ENCODE results near the gene LHX1.

LHX1 gene

GRCh38 chr17:36937001-36937958 is at the start of gene LHX1:
Gene LHX1, plus strand, starts transcription at chr17:36937475. Its CDS starts 723 bp downstream, at chr17:36938198.
- Mint-ChIP-seq H3K4me3 (peak within 1 kb of the TSS; percentile 68), H3K9me3 (peaks cover 2% of the 10 kb centered on the region), H3K27me3 (peaks cover 42% of the 10 kb centered on the region), H3K27ac (peak within 1 kb of the TSS; percentile 85), H3K4me1 (peaks cover 40% of the 10 kb centered on the region), H3K36me3 (peaks cover 6% of the 10 kb centered on the region)
- ATAC-seq (ENCODE audit: low read depth) (peak; percentile 19), DNase-seq (ENCODE audit: low spot score in 2 of 2) (peak in 1 of 2 donors; percentile 39)

GRCh38 chr17:36888236-36888951 is 48.9 kb upstream of the LHX1 start:
- no peak overlapping the region for H3K27ac Mint-ChIP-seq
- H3K27me3 Mint-ChIP-seq = peaks cover 18% of the 10 kb centered on the region
- H3K4me1 Mint-ChIP-seq = no peaks in the 10 kb centered on the region
- H3K4me3 Mint-ChIP-seq = no peak overlapping the region
- H3K36me3 Mint-ChIP-seq = no peaks in the 10 kb centered on the region
- DNase-seq (ENCODE audit: low spot score in 2 of 2) (no peak), ATAC-seq (ENCODE audit: low read depth) (no peak)
- no peaks in the 10 kb centered on the region for H3K9me3 Mint-ChIP-seq

GRCh38 chr17:36889770-36890349 is 47.4 kb upstream of the LHX1 start:
- Mint-ChIP-seq H3K36me3 (no peaks in the 10 kb centered on the region), H3K27ac (no peak overlapping the region), H3K4me3 (no peak overlapping the region), H3K27me3 (peaks cover 16% of the 10 kb centered on the region), H3K9me3 (no peaks in the 10 kb centered on the region), H3K4me1 (no peaks in the 10 kb centered on the region)
- DNase-seq (ENCODE audit: low spot score in 2 of 2) (no peak), ATAC-seq (ENCODE audit: low read depth) (no peak)

GRCh38 chr17:36890398-36891168 is 46.7 kb upstream of the LHX1 start:
- no peaks in the 10 kb centered on the region for H3K9me3 Mint-ChIP-seq
- ATAC-seq (ENCODE audit: low read depth) (no peak), DNase-seq (ENCODE audit: low spot score in 2 of 2) (no peak)
- H3K27ac Mint-ChIP-seq = no peak overlapping the region
- peaks cover 15% of the 10 kb centered on the region for H3K27me3 Mint-ChIP-seq
- H3K4me3 Mint-ChIP-seq = no peak overlapping the region
- H3K36me3 Mint-ChIP-seq = no peaks in the 10 kb centered on the region
- no peaks in the 10 kb centered on the region for H3K4me1 Mint-ChIP-seq

GRCh38 chr17:36892112-36892838 is 45.0 kb upstream of the LHX1 start:
- peaks cover 12% of the 10 kb centered on the region for H3K27me3 Mint-ChIP-seq
- no peak for DNase-seq (ENCODE audit: low spot score in 2 of 2)
- no peak for ATAC-seq (ENCODE audit: low read depth)
- H3K36me3 Mint-ChIP-seq = no peaks in the 10 kb centered on the region
- no peaks in the 10 kb centered on the region for H3K9me3 Mint-ChIP-seq
- no peaks in the 10 kb centered on the region for H3K4me1 Mint-ChIP-seq
- H3K27ac Mint-ChIP-seq = no peak overlapping the region
- H3K4me3 Mint-ChIP-seq = no peak overlapping the region

- ATAC-seq (ENCODE audit: low read depth) = no peak
- no peak for DNase-seq (ENCODE audit: low spot score in 2 of 2)
- no peak overlapping the region for H3K27ac Mint-ChIP-seq
- H3K4me3 Mint-ChIP-seq = no peak overlapping the region
- no peaks in the 10 kb centered on the region for H3K4me1 Mint-ChIP-seq
- H3K27me3 Mint-ChIP-seq = peaks cover 10% of the 10 kb centered on the region
- no peaks in the 10 kb centered on the region for H3K36me3 Mint-ChIP-seq
- H3K9me3 Mint-ChIP-seq = no peaks in the 10 kb centered on the region
Observed at GRCh38 chr17:36894177-36894576, 43.1 kb upstream of the LHX1 start.

- ATAC-seq (ENCODE audit: low read depth) (no peak), DNase-seq (ENCODE audit: low spot score in 2 of 2) (no peak)
- Mint-ChIP-seq H3K4me1 (no peaks in the 10 kb centered on the region), H3K27me3 (peaks cover 15% of the 10 kb centered on the region), H3K9me3 (no peaks in the 10 kb centered on the region), H3K4me3 (no peak overlapping the region), H3K36me3 (no peaks in the 10 kb centered on the region), H3K27ac (no peak overlapping the region)
Observed at GRCh38 chr17:36894925-36895324, 42.4 kb upstream of the LHX1 start.

- Mint-ChIP-seq H3K9me3 (no peaks in the 10 kb centered on the region), H3K4me1 (no peaks in the 10 kb centered on the region), H3K27me3 (peaks cover 22% of the 10 kb centered on the region), H3K4me3 (no peak overlapping the region), H3K36me3 (no peaks in the 10 kb centered on the region), H3K27ac (no peak overlapping the region)
- DNase-seq (ENCODE audit: low spot score in 2 of 2) = no peak
- no peak for ATAC-seq (ENCODE audit: low read depth)
Observed at GRCh38 chr17:36899250-36900159, 37.8 kb upstream of the LHX1 start.

GRCh38 chr17:36900160-36900512 is 37.1 kb upstream of the LHX1 start:
- Mint-ChIP-seq H3K4me3 (no peak overlapping the region), H3K9me3 (no peaks in the 10 kb centered on the region), H3K27ac (no peak overlapping the region), H3K36me3 (no peaks in the 10 kb centered on the region), H3K4me1 (no peaks in the 10 kb centered on the region), H3K27me3 (peaks cover 21% of the 10 kb centered on the region)
- DNase-seq (ENCODE audit: low spot score in 2 of 2) (no peak), ATAC-seq (ENCODE audit: low read depth) (no peak)

GRCh38 chr17:36901506-36901905 is 35.8 kb upstream of the LHX1 start:
- Mint-ChIP-seq H3K9me3 (no peaks in the 10 kb centered on the region), H3K27me3 (peaks cover 19% of the 10 kb centered on the region), H3K36me3 (no peaks in the 10 kb centered on the region), H3K27ac (no peak overlapping the region), H3K4me1 (no peaks in the 10 kb centered on the region), H3K4me3 (no peak overlapping the region)
- no peak for ATAC-seq (ENCODE audit: low read depth)
- no peak for DNase-seq (ENCODE audit: low spot score in 2 of 2)

GRCh38 chr17:36907407-36907806 is 29.9 kb upstream of the LHX1 start:
- ATAC-seq (ENCODE audit: low read depth) (no peak), DNase-seq (ENCODE audit: low spot score in 2 of 2) (no peak)
- no peak overlapping the region for H3K27ac Mint-ChIP-seq
- no peaks in the 10 kb centered on the region for H3K9me3 Mint-ChIP-seq
- no peak overlapping the region for H3K4me3 Mint-ChIP-seq
- H3K36me3 Mint-ChIP-seq = no peaks in the 10 kb centered on the region
- peaks cover 18% of the 10 kb centered on the region for H3K27me3 Mint-ChIP-seq
- H3K4me1 Mint-ChIP-seq = no peaks in the 10 kb centered on the region

- DNase-seq (ENCODE audit: low spot score in 2 of 2) (no peak), ATAC-seq (ENCODE audit: low read depth) (no peak)
- no peaks in the 10 kb centered on the region for H3K36me3 Mint-ChIP-seq
- no peaks in the 10 kb centered on the region for H3K4me1 Mint-ChIP-seq
- H3K27ac Mint-ChIP-seq = no peak overlapping the region
- H3K9me3 Mint-ChIP-seq = no peaks in the 10 kb centered on the region
- H3K27me3 Mint-ChIP-seq = peaks cover 20% of the 10 kb centered on the region
- H3K4me3 Mint-ChIP-seq = no peak overlapping the region
Observed at GRCh38 chr17:36910513-36910912, 26.8 kb upstream of the LHX1 start.
